Measurements from ENCODE around the gene PPP3R1. TPM values are rescaled to one million over a fixed set of nuclear protein-coding genes. Genes with fewer than 3 reads are reported as not detected.

PPP3R1 gene
- total and polyA plus RNA-seq, 2 of the 4 experiments (the other 2 are of a cell fraction): 9.1 to 17.3 TPM

DNA sequence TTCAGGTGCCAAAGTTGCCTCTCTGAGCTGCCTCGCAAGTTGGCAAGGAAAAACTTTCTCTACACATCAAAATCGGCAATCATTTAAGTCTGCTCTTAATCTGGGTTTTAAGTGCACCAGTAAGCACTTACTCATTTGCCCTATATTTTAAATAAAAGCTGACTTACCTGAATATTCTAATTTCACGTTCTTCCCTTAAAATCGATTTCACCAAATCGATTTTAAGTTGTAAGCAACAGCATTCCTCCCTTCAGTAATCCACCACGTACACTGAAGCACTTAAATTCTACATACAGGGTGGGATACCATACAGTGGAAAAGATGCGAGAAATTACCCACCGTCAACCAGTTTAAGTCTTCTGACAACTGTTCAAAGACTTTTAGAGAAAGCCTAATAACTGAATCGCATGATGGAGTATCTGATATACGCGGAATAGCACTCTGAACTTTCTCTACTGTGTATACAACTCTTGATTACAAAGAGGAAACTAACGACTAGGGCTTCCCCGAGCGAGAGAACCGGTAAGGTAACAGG is 1.6 kb downstream of the PPP3R1 start:
- peak overlapping the region; percentile 87; the same call in 1 of the 2 replicates for H3K56ac ChIP-seq (ENCODE audit: extremely low read depth, insufficient read depth, low read length)
- no peak overlapping the region for H2AK5ac ChIP-seq (ENCODE audit: low read depth, low read length)
- TSS peak; percentile 49 for BruUV-seq (replicated peaks)
- peak overlapping the region; percentile 94 for H2BK5ac ChIP-seq (ENCODE audit: low read depth, low read length, poor library complexity, severe bottlenecking)
- H3K18ac ChIP-seq (ENCODE audit: low read depth, low read length): peak overlapping the region; percentile 13; the same call in 1 of the 2 replicates
- no peak for DNase-seq
- H2BK15ac ChIP-seq (ENCODE audit: low read depth, low read length): no peak overlapping the region
- H3K23ac ChIP-seq (ENCODE audit: low read depth, low read length): peak overlapping the region; percentile 94
- peak overlapping the region; percentile 47 for H3K14ac ChIP-seq (replicated peaks; ENCODE audit: low read depth, low read length)
- H3K4me2 ChIP-seq (ENCODE audit: low read depth, low read length): peak overlapping the region; percentile 94
- 0 out of 2 replicates have a peak overlapping the region, but pooled peaks have one; percentile 84 for H3K4ac ChIP-seq (ENCODE audit: low read depth, low read length)
- peaks cover 13% of the 10 kb centered on the region; the same call in 1 of the 2 replicates for H3K4me1 ChIP-seq (ENCODE audit: control insufficient read depth, insufficient read depth, low read length)
- dilution Hi-C loops (cut with HindIII; ENCODE audit: low sequenced_read_pairs, unreplicated experiment) (no loop called here), intact Hi-C loops (cut with micrococcal nuclease) (loop anchor here (2.0 to 5.0 kb wide), 3 partner anchors 68 to 192 kb away; partner anchors contain the start of gene CNRIP1), in situ Hi-C loops (cut with MboI; ENCODE audit: low sequenced_read_pairs) (no loop called here)
- CTCF ChIA-PET: interaction anchor here (0.6 to 1.0 kb wide), 3 partner anchors 35 to 1805 kb away, joined by 3 to 4 read pairs (median 3); no protein-coding TSS in a partner anchor
- TF ChIP-seq SMC3 (IDR thresholded peaks at IDR 0.05; ENCODE audit: low read depth, low read length) (no peak; the same call in 1 of the 2 replicates), FOS (IDR thresholded peaks at IDR 0.05; ENCODE audit: low read depth, low read length) (no peak), MXI1 (IDR thresholded peaks at IDR 0.05; ENCODE audit: borderline replicate concordance, low read depth, low read length) (0 out of 2 replicates have a peak, but pooled peaks have one; percentile 1), MAFK (IDR thresholded peaks at IDR 0.05; ENCODE audit: low read depth, low read length) (peak; percentile 61), POLR2A (IDR thresholded peaks at IDR 0.05; ENCODE audit: low read depth, low read length) (no peak), BHLHE40 (IDR thresholded peaks at IDR 0.05; ENCODE audit: low read depth, low read length) (no peak), RFX5 (IDR thresholded peaks at IDR 0.05; ENCODE audit: low read depth, low read length) (no peak), NFE2L2 (IDR thresholded peaks at IDR 0.05; ENCODE audit: low read depth, low read length) (no peak)
- peaks cover 56% of the 10 kb centered on the region for H4K20me1 ChIP-seq (ENCODE audit: insufficient read depth, low read length)
- POLR2A ChIA-PET (ENCODE audit: unreplicated experiment): no interaction called here
- no peak overlapping the region for H4K8ac ChIP-seq (ENCODE audit: low read depth in 2 of 2, low read length in 2 of 2)
- peak overlapping the region; percentile 7 for H2AK9ac ChIP-seq (replicated peaks; ENCODE audit: low read depth, low read length, poor library complexity)
- H3K36me3 ChIP-seq (ENCODE audit: control insufficient read depth, insufficient read depth, low read length): no peaks in the 10 kb centered on the region
- H3K9ac ChIP-seq (ENCODE audit: low read depth, low read length): peak overlapping the region; percentile 94
- H3K27ac ChIP-seq (ENCODE audit: insufficient read depth, low read length): peak overlapping the region; percentile 2; the same call in 1 of the 2 replicates
- H3K27me3 ChIP-seq (ENCODE audit: control insufficient read depth, insufficient read depth, low read length): no peaks in the 10 kb centered on the region
- no peak overlapping the region for H2BK120ac ChIP-seq (ENCODE audit: low read depth, low read length)
- H3K9me1 ChIP-seq (ENCODE audit: insufficient read depth, low read length): peaks cover 17% of the 10 kb centered on the region
- peak overlapping the region; percentile 98 for H3K4me3 ChIP-seq (ENCODE audit: insufficient read depth, low read depth, low read length)
- H3K79me1 ChIP-seq (ENCODE audit: low read depth in 1 of 2, low read length in 2 of 2): peaks cover 5 to 56% of the 10 kb centered on the region in 2 experiments; a peak in 3 of 4 replicates
- no peak overlapping the region for H4K91ac ChIP-seq (ENCODE audit: insufficient read depth, low read depth, low read length)
- no peaks in the 10 kb centered on the region for H3K9me3 ChIP-seq (ENCODE audit: control insufficient read depth, insufficient read depth, low read length)
- H2BK20ac ChIP-seq (ENCODE audit: low read depth, low read length): no peak overlapping the region
- ATAC-seq (ENCODE audit: low read depth): no peak
- no peak overlapping the region for H2AFZ ChIP-seq (replicated peaks; ENCODE audit: low read length, poor library complexity)
- no peak overlapping the region; the same call in 1 of the 2 replicates for H4K5ac ChIP-seq (ENCODE audit: low read depth, low read length)
- 0% methylated on average over 1 of the region's 15 CpGs; no CpG with 5 or more reads in 1 of the 2 experiments for WGBS, 2 experiments (ENCODE audit: extremely low coverage in 2 of 2, insufficient read length in 1 of 2)
